CD4-positive, alpha-beta T cell (primary cell): ENCODE results near the gene PTGER3. TPM values are rescaled to one million over a fixed set of nuclear protein-coding genes. Genes with fewer than 3 reads are reported as not detected.

Experiments used
- ATAC-seq: fragments of 200-7000 bp; cut with Tn5 transposase; one replicate; pipeline ENCODE4 v1.10.0; 2022; ENCODE audit warnings: mild to moderate bottlenecking; ENCODE audit not compliant: poor library complexity
- CTCF ChIA-PET: fragments of 350-600 bp; sonication (Branson Sonifier 250); formaldehyde crosslinking; loops from one replicate; lab custom pipeline; 2021; ENCODE audit warnings: antibody characterized with exemption, inconsistent platforms; lab: Charles Lee
- POLR2A ChIA-PET: fragments of 350-600 bp; sonication (Branson Sonifier 250); formaldehyde crosslinking; loops from one replicate; lab custom pipeline; 2021; ENCODE audit warnings: antibody characterized with exemption, inconsistent platforms; lab: Charles Lee
- DNase-seq, 14 experiments: peaks; one replicate each; pipeline ENCODE4 v3.0.0-alpha.2; 2013 to 2020; ENCODE audit warnings: mixed read lengths in 2 of 14
- H3K27ac ChIP-seq, 2 donors: one replicate each; pipeline versions ENCODE4 v1.5.1 to v1.7.0; 2013; ENCODE audit warnings: low read length in 2 of 2, low read depth in 1 of 2, mild to moderate bottlenecking in 1 of 2
- H3K27me3 ChIP-seq, 2 experiments: 1 replicate in 1 of 2; 2 replicates in 1 of 2; pipeline versions ENCODE4 v1.6.1 to v1.7.0; 2013; ENCODE audit warnings: low read length in 2 of 2, control low read depth in 1 of 2, mild to moderate bottlenecking in 1 of 2, moderate library complexity in 1 of 2; ENCODE audit not compliant: insufficient read depth in 2 of 2, control insufficient read depth in 1 of 2
- H3K36me3 ChIP-seq: one replicate; pipeline ENCODE4 v1.6.1; 2013; ENCODE audit warnings: low read length, control low read depth; ENCODE audit not compliant: insufficient read depth
- H3K4me1 ChIP-seq: one replicate; pipeline ENCODE4 v1.6.1; 2013; ENCODE audit warnings: low read length, control low read depth; ENCODE audit not compliant: insufficient read depth
- H3K4me3 ChIP-seq: one replicate; pipeline ENCODE4 v1.5.1; 2013; ENCODE audit warnings: mild to moderate bottlenecking, low read length, moderate library complexity
- H3K9me3 ChIP-seq, 2 experiments: 1 replicate in 1 of 2; 2 replicates in 1 of 2; pipeline versions ENCODE4 v1.6.1 to v1.7.0; 2013; ENCODE audit warnings: low read length in 2 of 2, mild to moderate bottlenecking in 2 of 2, control low read depth in 1 of 2, moderate library complexity in 1 of 2; ENCODE audit not compliant: control insufficient read depth in 1 of 2, insufficient read depth in 1 of 2
- H3K27ac Mint-ChIP-seq: one replicate; pipeline ENCODE4 v1.8.0; 2020; ENCODE audit warnings: mixed read lengths
- H3K27me3 Mint-ChIP-seq: one replicate; pipeline ENCODE4 v1.8.0; 2021; ENCODE audit warnings: mixed read lengths
- H3K36me3 Mint-ChIP-seq: one replicate; pipeline ENCODE4 v1.8.0; 2021; ENCODE audit warnings: low read depth, mixed read lengths
- H3K4me1 Mint-ChIP-seq: one replicate; pipeline ENCODE4 v1.8.0; 2021; ENCODE audit warnings: low read depth, mixed read lengths
- H3K4me3 Mint-ChIP-seq: one replicate; pipeline ENCODE4 v1.8.0; 2020; ENCODE audit warnings: mild to moderate bottlenecking, mixed read lengths
- H3K9me3 Mint-ChIP-seq: one replicate; pipeline ENCODE4 v1.8.0; 2020; ENCODE audit warnings: mixed read lengths
- intact Hi-C, 2 experiments: fragments of 100-400 bp; cut with DNase I in 1 of 2; cut with micrococcal nuclease in 1 of 2; formaldehyde crosslinking; loops; one replicate each; pipeline versions ENCODE4 v1.15.1 to v1.9.0; 2023 to 2025; cut with DNase I, micrococcal nuclease
- total RNA-seq, 174 experiments: library from RNA in 2 of 174; stranded (reverse) in 2 of 174; gene quantifications; one replicate each; pipeline ENCODE4 v1.2.3 and lab custom pipeline; 2021 to 2026
- TF ChIP-seq, protein P1 (sequence below): fragments of 200-600 bp; IDR thresholded peaks from one replicate; pipeline ENCODE4 v1.8.0; 2022; ENCODE audit warnings: antibody characterized with exemption, mild to moderate bottlenecking

The PTGER3 gene
- total RNA-seq, 2 experiments from 2014 or later: not detected

GRCh38 chr1:70947835-70948234, 99.8 kb downstream of the PTGER3 start:
- ChIA-PET POLR2A (no interaction called here), CTCF (no interaction called here)
- ATAC-seq: no peak
- H3K9me3 Mint-ChIP-seq: no peaks in the 10 kb centered on the region
- H3K27me3 Mint-ChIP-seq: no peaks in the 10 kb centered on the region
- H3K27ac Mint-ChIP-seq: no peak overlapping the region
- DNase-seq: no peak
- Histone ChIP-seq H3K9me3 (no peaks in the 10 kb centered on the region), H3K27me3 (no peaks in the 10 kb centered on the region), H3K4me1 (no peaks in the 10 kb centered on the region), H3K4me3 (no peak overlapping the region), H3K27ac (no peak overlapping the region), H3K36me3 (no peaks in the 10 kb centered on the region)
- H3K4me3 Mint-ChIP-seq: no peak overlapping the region
- intact Hi-C loops: no loop called here
- no peaks in the 10 kb centered on the region for H3K4me1 Mint-ChIP-seq
- TF ChIP-seq, protein P1, sequence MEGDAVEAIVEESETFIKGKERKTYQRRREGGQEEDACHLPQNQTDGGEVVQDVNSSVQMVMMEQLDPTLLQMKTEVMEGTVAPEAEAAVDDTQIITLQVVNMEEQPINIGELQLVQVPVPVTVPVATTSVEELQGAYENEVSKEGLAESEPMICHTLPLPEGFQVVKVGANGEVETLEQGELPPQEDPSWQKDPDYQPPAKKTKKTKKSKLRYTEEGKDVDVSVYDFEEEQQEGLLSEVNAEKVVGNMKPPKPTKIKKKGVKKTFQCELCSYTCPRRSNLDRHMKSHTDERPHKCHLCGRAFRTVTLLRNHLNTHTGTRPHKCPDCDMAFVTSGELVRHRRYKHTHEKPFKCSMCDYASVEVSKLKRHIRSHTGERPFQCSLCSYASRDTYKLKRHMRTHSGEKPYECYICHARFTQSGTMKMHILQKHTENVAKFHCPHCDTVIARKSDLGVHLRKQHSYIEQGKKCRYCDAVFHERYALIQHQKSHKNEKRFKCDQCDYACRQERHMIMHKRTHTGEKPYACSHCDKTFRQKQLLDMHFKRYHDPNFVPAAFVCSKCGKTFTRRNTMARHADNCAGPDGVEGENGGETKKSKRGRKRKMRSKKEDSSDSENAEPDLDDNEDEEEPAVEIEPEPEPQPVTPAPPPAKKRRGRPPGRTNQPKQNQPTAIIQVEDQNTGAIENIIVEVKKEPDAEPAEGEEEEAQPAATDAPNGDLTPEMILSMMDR: no peak
- no peaks in the 10 kb centered on the region for H3K36me3 Mint-ChIP-seq

GRCh38 chr1:70945676-70946075, 101.9 kb downstream of the PTGER3 start:
- Mint-ChIP-seq H3K4me1 (no peaks in the 10 kb centered on the region), H3K27ac (no peak overlapping the region), H3K4me3 (no peak overlapping the region), H3K27me3 (no peaks in the 10 kb centered on the region), H3K9me3 (no peaks in the 10 kb centered on the region), H3K36me3 (no peaks in the 10 kb centered on the region)
- intact Hi-C loops: no loop called here
- Histone ChIP-seq H3K9me3 (no peaks in the 10 kb centered on the region), H3K27ac (no peak overlapping the region), H3K4me1 (no peaks in the 10 kb centered on the region), H3K4me3 (no peak overlapping the region), H3K36me3 (no peaks in the 10 kb centered on the region), H3K27me3 (no peaks in the 10 kb centered on the region)
- TF ChIP-seq, protein P1: no peak
- POLR2A ChIA-PET: no interaction called here
- DNase-seq (no peak), ATAC-seq (no peak)
- CTCF ChIA-PET: no interaction called here

- H3K4me1 Mint-ChIP-seq: no peaks in the 10 kb centered on the region
- no peaks in the 10 kb centered on the region for H3K9me3 Mint-ChIP-seq
- H3K4me1 ChIP-seq: no peaks in the 10 kb centered on the region
- H3K9me3 ChIP-seq: no peaks in the 10 kb centered on the region
- H3K4me3 ChIP-seq: no peak overlapping the region
- DNase-seq: no peak
- no peaks in the 10 kb centered on the region for H3K27me3 Mint-ChIP-seq
- H3K27ac Mint-ChIP-seq: no peak overlapping the region
- H3K36me3 ChIP-seq: no peaks in the 10 kb centered on the region
- no peak overlapping the region for H3K4me3 Mint-ChIP-seq
- ChIA-PET POLR2A (no interaction called here), CTCF (no interaction called here)
- no peak for ATAC-seq
- H3K36me3 Mint-ChIP-seq: no peaks in the 10 kb centered on the region
- intact Hi-C loops: no loop called here
- no peak overlapping the region for H3K27ac ChIP-seq
- TF ChIP-seq, protein P1: no peak
- no peaks in the 10 kb centered on the region for H3K27me3 ChIP-seq
These were observed 102.4 kb downstream of the PTGER3 start for GRCh38 chr1:70945251-70945650.
